ENCODE results near the gene TTC3.

DNA sequence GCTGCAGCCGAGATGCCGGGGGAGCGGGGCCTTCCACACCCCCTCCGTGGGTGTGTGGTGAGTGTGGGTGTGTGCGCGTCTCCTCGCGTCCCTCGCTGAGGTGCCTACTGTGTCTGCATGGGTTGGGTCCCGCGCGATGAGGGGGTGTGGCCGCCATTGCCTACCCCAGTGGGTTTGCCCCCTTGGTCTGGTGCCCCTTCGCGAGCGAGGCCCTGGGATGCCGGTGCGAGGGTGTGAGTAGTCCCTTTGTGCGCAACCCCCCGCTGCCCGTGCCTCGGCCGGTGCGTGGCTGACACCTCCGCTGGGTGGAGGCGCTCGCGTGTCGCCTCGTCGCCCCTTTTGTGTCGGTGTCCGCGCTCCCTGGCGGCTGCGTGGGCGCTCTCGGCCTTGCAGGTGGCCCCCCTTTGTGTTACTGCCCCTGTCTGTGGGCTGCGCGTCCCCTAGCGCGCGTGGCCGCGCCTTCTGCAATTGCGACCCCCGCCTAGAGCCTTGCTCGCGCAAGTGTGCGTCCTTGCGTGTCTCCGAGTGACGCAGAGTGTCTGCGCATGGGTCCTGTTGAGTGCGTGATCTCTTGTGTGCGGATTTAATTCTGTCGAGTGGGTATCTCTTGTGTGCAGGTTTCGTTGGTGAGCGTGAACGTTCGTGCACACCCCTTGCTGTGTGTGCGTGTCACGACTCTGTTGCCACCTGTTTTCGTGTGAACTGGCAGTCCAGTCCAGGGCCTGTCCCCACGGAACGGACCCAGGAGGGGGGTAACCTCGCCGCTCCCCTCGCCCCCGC lies 553 bp downstream of the TTC3 start:
- no peak for TF ChIP-seq GATA2 (IDR thresholded peaks at IDR 0.05; ENCODE audit: low read depth, low read length)
- no peak for TF ChIP-seq GATA3 (IDR thresholded peaks at IDR 0.05; ENCODE audit: low read depth, low read length)
